Dermis blood vessel endothelial cell (primary cell): Measurements from ENCODE around the gene ESM1. TPM values are rescaled to one million over a fixed set of nuclear protein-coding genes. Genes with fewer than 3 reads are reported as not detected.

Source experiments
- DNase-seq: peaks from one replicate; pipeline ENCODE4 v3.0.0; 2010
- total RNA-seq: library from RNA; depleted of rRNA; stranded (reverse); fragments of >200 nt; gene quantifications from 2 replicates; pipeline ENCODE4 v1.2.3, GENCODE V29; 2014

Gene ESM1
- total RNA-seq, 1 donor from 2014 or later = 70.8 TPM

- no peak for DNase-seq
Observed at GRCh38 chr5:54981928-54982327, 3.5 kb downstream of the ESM1 start.

DNA sequence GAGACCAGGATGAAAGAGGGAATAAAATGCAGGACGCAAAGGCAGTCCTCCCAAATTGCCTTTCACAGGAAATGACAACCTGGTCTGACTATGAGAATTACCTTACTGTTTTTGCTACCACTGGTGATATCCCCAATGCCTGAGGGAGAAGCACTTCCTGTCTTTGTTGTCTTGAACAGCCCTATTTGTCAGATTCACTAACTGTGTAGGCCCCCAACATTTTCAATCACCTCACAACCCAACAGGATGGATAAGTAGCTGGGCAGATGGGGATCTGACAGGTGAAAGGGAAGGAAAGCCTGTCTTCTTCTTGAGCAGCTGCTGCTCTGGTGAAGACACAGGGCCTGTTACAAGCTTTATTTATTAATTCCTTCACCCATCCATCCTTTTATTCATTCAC lies 9.7 kb downstream of the ESM1 start:
- peak; percentile 44 for DNase-seq

- DNase-seq = peak; percentile 77
Observed at GRCh38 chr5:54969856-54970828, 15.3 kb downstream of the ESM1 start.

DNA sequence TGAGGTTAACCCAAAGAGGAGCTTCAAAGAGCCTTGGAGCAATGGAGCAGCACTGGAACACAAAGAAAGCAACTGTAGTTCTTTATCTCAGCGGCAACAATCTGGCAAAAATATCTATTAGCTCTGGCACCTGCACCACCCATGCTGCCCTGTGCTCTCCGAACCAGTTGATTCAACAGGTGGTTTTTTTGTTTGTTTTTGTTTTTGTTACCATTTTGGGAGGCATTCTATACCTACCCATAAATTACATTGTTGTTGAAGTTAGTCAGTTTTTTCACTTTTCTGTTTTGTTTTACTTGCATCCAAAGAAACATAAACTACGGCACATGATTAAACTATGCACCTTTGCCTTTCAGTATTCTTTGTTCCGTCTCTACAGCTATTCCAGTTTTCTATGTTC lies 16.2 kb downstream of the ESM1 start:
- no peak for DNase-seq

DNA sequence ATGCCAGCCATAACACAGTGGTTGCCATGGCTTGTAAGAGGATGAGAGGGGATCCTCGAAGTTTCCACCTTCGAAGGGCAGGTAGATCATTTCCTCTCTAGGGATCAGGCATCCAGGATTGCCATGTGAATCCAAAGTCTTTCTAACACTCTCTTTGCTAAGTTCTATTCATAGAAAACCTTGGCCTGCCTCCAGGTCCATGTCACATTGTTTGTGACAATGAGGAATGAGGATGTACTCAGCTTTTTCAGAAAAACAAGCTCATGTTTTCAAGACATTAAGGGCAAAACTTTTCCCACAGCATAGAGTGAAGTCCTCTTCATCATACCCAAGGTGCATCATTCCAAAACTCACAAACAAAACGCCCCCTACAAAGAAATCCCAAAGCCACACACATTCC lies 19.6 kb downstream of the ESM1 start:
- DNase-seq = peak; percentile 76

DNA sequence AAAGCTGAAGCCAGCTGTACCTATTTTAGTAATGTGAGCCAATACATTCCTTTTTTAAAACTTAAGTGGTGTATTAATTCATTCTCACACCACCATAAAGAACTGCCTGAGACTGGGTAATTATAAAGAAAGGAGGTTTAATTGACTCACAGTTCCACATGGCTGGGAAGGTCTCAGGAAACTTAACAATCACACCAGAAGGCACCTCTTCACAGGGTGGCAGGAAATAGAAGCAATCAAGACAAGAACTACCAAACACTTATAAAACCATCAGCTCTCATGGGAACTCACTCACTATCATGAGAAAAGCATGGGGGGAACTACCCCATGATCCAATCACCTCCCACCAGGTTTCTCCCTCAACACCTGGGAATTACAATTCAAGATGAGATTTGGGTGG lies 21.0 kb downstream of the ESM1 start:
- DNase-seq = peak; percentile 49

GRCh38 chr5:54959673-54960418 lies 25.5 kb downstream of the ESM1 start:
- DNase-seq = peak; percentile 51

GRCh38 chr5:54956922-54957321 lies 28.5 kb downstream of the ESM1 start:
- no peak for DNase-seq

DNA sequence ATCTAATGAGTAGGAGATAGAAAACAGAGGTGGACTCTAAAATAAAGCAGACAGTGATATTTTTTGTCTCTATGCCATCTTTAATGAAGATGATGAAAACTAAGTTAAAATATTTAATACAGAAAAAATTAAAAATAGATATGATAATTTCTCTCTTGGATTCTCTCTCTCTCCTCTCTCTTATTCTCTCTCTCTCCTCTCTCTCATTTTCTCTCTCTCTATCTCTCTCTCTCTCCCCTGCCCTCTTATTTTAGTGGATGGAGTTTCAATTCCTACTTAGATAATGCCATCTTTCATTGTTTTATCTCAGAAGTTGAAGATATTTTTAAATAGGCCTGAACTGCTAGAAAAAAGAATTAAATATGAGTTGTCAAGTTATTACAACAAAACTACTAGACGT lies 38.2 kb downstream of the ESM1 start:
- no peak for DNase-seq

DNA sequence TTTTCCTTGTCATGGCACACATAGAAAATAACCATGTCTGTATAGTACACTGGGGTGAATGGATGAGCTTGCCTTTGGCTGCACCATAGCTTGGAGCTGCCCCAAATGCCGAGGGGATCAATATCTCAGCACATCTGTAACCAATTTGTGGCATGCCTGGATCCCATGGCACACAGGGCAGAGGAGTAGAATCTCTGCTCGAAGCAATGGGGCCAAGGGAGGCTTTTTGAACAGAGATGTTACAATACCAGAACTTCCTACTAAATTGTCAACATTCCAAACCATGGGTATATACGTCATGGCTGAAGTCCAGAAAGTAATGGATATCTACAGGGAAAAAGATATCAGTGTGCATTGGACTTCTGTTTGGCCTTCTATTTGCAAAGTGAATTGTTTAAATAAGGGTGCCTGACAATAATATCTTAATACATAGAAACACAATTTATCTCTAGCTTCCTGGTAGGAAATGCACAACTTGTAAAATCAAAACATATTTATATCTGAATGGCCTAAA lies 39.0 kb downstream of the ESM1 start:
- no peak for DNase-seq

- peak; percentile 79 for DNase-seq
Observed at GRCh38 chr5:54944364-54944763, 41.0 kb downstream of the ESM1 start.

DNA sequence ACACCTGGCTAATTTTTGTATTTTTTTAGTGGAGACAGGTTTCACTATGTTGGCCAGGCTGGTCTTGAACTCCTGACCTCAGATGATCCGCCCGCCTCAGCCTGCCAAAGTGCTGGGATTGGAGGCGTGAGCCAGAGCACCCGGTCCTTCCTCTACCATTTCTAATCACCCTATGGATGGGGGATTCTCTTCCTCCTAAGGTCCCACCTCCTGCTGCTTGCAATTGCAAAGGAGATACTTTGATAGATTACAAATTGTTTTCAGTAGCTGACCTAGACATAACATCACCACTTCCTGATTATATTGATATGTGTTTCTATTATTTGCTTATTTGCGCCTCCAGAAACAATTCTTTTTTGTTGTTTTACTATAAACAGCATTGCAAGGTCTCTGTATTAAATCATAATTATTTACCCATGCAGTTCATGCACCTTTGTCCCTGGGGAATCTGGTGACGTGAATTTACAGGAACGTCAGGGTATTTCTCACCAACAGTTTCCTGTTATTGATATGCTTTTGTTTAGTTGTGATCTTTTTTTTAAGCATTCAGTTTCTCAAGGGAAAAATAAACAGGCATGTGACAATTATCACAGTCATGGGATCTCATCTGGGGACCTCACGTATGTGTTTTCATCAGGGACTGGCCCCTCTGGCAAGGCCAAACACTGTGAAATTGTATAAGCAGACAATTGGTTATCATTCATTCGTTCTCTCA lies 43.2 kb downstream of the ESM1 start:
- peak; percentile 86 for DNase-seq

- DNase-seq = peak; percentile 31
Observed at GRCh38 chr5:54936201-54936600, 49.2 kb downstream of the ESM1 start.

- DNase-seq = no peak
Observed at GRCh38 chr5:54932789-54933188, 52.6 kb downstream of the ESM1 start.

DNA sequence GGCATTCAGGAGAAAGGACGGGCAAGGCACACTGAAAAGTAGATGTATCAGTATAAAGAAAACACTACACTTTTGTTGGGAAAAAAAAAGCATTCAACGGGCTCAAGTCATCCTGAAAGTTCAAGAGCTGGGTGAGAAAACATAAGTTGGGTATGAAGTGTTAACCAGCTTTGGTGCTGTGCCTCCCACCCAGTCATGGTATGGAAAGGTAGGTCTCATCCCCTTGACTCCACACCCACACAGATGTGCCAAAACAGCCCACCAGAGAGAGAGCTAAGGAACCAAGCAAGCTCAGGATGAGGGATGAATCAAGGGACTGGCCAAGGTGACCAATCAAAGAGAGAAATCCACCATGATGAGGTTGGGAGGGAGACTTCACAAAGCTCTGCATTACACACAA lies 54.7 kb downstream of the ESM1 start:
- no peak for DNase-seq

Other genes starting within 250 kb of the ESM1 start
- gene GZMK, start 38.7 kb upstream of the ESM1 start, total RNA-seq = not detected in 2 replicates
- not detected in 2 replicates for gene GZMA, start 117.1 kb upstream of the ESM1 start, total RNA-seq
- gene GPX8, start 174.6 kb upstream of the ESM1 start, total RNA-seq = 18.7 and 20.2 TPM in 2 replicates
- gene CDC20B, start 187.6 kb upstream of the ESM1 start, total RNA-seq = 0.05 TPM in 1 of 2 replicates, not detected in the other
- gene MCIDAS, start 241.7 kb upstream of the ESM1 start, total RNA-seq = not detected in 2 replicates
- not detected in 2 replicates for gene CCNO, start 248.0 kb upstream of the ESM1 start, total RNA-seq